PC-3 (cell line): ENCODE data around the gene TUBB. TPM values are rescaled to one million over a fixed set of nuclear protein-coding genes. Genes with fewer than 3 reads are reported as not detected.

Experiments used
- ATAC-seq: fragments of 200-7000 bp; cut with Tn5 transposase; 2 replicates; pipeline ENCODE4 v1.9.1; 2020; ENCODE audit warnings: mild to moderate bottlenecking, moderate library complexity
- BruUV-seq: library from RNA; stranded (reverse); fragments of 400-500 nt; replicated peaks from 2 replicates; lab custom pipeline; 2021; lab: Mats Ljungman, UMichigan
- CTCF ChIA-PET: fragments of 300-600 bp; sonication (Branson Sonifier 250); formaldehyde crosslinking; loops from one replicate; lab custom pipeline; 2022; ENCODE audit warnings: antibody characterized with exemption; lab: Charles Lee
- POLR2A ChIA-PET: fragments of 300-600 bp; sonication (Branson Sonifier 250); formaldehyde crosslinking; loops from one replicate; lab custom pipeline; 2022; ENCODE audit warnings: antibody characterized with exemption; ENCODE audit not compliant: unreplicated experiment; lab: Charles Lee
- DNase-seq: peaks from one replicate; pipeline ENCODE4 v3.0.0-alpha.2; 2015
- H2AFZ ChIP-seq: fragments of 300-600 bp; sonication (generic); 2 replicates; pipeline ENCODE4 v1.6.0; 2016; ENCODE audit warnings: antibody characterized with exemption, low read length
- H3F3A ChIP-seq: fragments of 300-600 bp; sonication (generic); one replicate; pipeline ENCODE4 v1.6.0; 2017; ENCODE audit warnings: antibody characterized with exemption, low read length, control low read depth, mild to moderate bottlenecking; ENCODE audit not compliant: unreplicated experiment
- H3K27ac ChIP-seq: fragments of 300-600 bp; sonication (generic); 2 replicates; pipeline ENCODE4 v1.5.1; 2016; ENCODE audit warnings: mild to moderate bottlenecking, low read length
- H3K27me3 ChIP-seq: fragments of 300-600 bp; sonication (generic); 2 replicates; pipeline ENCODE4 v1.6.1; 2016; ENCODE audit warnings: low read length, mixed read lengths
- H3K36me3 ChIP-seq: fragments of 300-600 bp; sonication (generic); 2 replicates; pipeline ENCODE4 v1.6.1; 2016; ENCODE audit warnings: low read depth, mixed run types, low read length, mixed read lengths
- H3K4me1 ChIP-seq: fragments of 300-600 bp; sonication (generic); 2 replicates; pipeline ENCODE4 v1.5.1; 2016; ENCODE audit warnings: low read length; ENCODE audit not compliant: insufficient read depth
- H3K4me2 ChIP-seq: fragments of 300-600 bp; sonication (generic); 2 replicates; pipeline ENCODE4 v1.6.0; 2016; ENCODE audit warnings: low read length
- H3K4me3 ChIP-seq: fragments of 300-600 bp; sonication (generic); 2 replicates; pipeline ENCODE4 v1.5.1; 2016; ENCODE audit warnings: mild to moderate bottlenecking, low read length, mixed read lengths
- H3K79me2 ChIP-seq: fragments of 300-600 bp; sonication (generic); 2 replicates; pipeline ENCODE4 v1.6.1; 2017; ENCODE audit warnings: low read length, mixed read lengths
- H3K9ac ChIP-seq: fragments of 300-600 bp; sonication (generic); 2 replicates; pipeline ENCODE4 v1.6.0; 2016; ENCODE audit warnings: mild to moderate bottlenecking, low read length
- H3K9me2 ChIP-seq: fragments of 300-600 bp; sonication (generic); replicated peaks from 2 replicates; pipeline ENCODE4 v1.6.1; 2016; ENCODE audit warnings: mixed run types, low read length, mixed read lengths
- H3K9me3 ChIP-seq: fragments of 300-600 bp; sonication (generic); 2 replicates; pipeline ENCODE4 v1.6.1; 2016; ENCODE audit warnings: low read length, mixed read lengths
- H4K20me1 ChIP-seq: fragments of 300-600 bp; sonication (generic); 2 replicates; pipeline ENCODE4 v1.6.1; 2016; ENCODE audit warnings: low read length, mixed read lengths
- CTCF ChIP-seq: fragments of 300-600 bp; sonication (generic); conservative IDR thresholded peaks from 2 replicates; pipeline ENCODE4 v1.5.1; 2017; ENCODE audit warnings: antibody characterized with exemption, low read depth, mild to moderate bottlenecking, low read length
- EZH2 ChIP-seq: fragments of 300-600 bp; sonication (generic); IDR thresholded peaks from one replicate; pipeline ENCODE4 v1.6.1; 2017; ENCODE audit warnings: antibody characterized with exemption, mild to moderate bottlenecking, low read length; ENCODE audit not compliant: unreplicated experiment
- EZH2phosphoT487 ChIP-seq: fragments of 300-600 bp; sonication (generic); IDR thresholded peaks from 2 replicates; pipeline ENCODE4 v1.6.1; 2018; ENCODE audit warnings: mild to moderate bottlenecking, antibody characterized with exemption, low read length, borderline replicate concordance
- intact Hi-C: fragments of 100-400 bp; cut with micrococcal nuclease; formaldehyde crosslinking; loops from 2 replicates; pipeline ENCODE4 v1.9.0; 2023
- total RNA-seq: library from RNA; depleted of rRNA; stranded (reverse); fragments of >200 nt; gene quantifications from 2 replicates; pipeline ENCODE4 v1.2.3, GENCODE V29; 2014

The TUBB gene
- total RNA-seq, 1 experiment from 2014 or later: 1,398 TPM

- Histone ChIP-seq H3K36me3 (no peaks in the 10 kb centered on the region), H3K4me1 (peaks cover 47% of the 10 kb centered on the region), H3K79me2 (peaks cover 41% of the 10 kb centered on the region), H4K20me1 (no peaks in the 10 kb centered on the region), H3K9me2 (no peaks in the 10 kb centered on the region), H3K27ac (peak within 1 kb of the TSS; percentile 47), H3K27me3 (no peaks in the 10 kb centered on the region), H3K9ac (peak within 1 kb of the TSS; percentile 74), H3K9me3 (no peaks in the 10 kb centered on the region), H3K4me3 (peak within 1 kb of the TSS; percentile 81), H3F3A (no peaks in the 10 kb centered on the region), H2AFZ (peak within 1 kb of the TSS; percentile 91), H3K4me2 (peak within 1 kb of the TSS; percentile 90)
- POLR2A ChIA-PET: interaction anchor here (0.6 to 1.0 kb wide), 3 partner anchors 26 to 53 kb away, joined by 5 to 16 read pairs (median 6); partner anchors contain the start of genes FLOT1 and MDC1
- intact Hi-C loops: no loop called here
- BruUV-seq: no TSS peak
- CTCF ChIA-PET: interaction anchor here (1.0 kb wide), 1 partner anchor 27 kb away, joined by 3 read pairs; the partner anchor contains the start of gene MDC1
- ATAC-seq (peak; percentile 39), DNase-seq (peak; percentile 88)
- TF ChIP-seq CTCF (no peak), EZH2 (no peak), EZH2phosphoT487 (no peak)
These were observed 29.5 kb upstream of the TUBB start, which contains the start of gene NRM for GRCh38 chr6:30690403-30691207. NRM (minus strand) TSS chr6:30690984; CDS start chr6:30690974, 10 bp downstream.

GRCh38 chr6:30691208-30691847, 28.8 kb upstream of the TUBB start:
- no TSS peak for BruUV-seq
- H3K4me3 ChIP-seq: peak overlapping the region; percentile 81
- no peak for DNase-seq
- H3K4me1 ChIP-seq: peaks cover 42% of the 10 kb centered on the region
- CTCF ChIA-PET: interaction anchor here (0.5 to 1.0 kb wide), 2 partner anchors 26 to 131 kb away, joined by 3 to 7 read pairs; partner anchors contain the start of gene MDC1
- H3K27ac ChIP-seq: peak overlapping the region; percentile 29; the same call in 1 of the 2 replicates
- H4K20me1 ChIP-seq: no peaks in the 10 kb centered on the region
- H3F3A ChIP-seq: no peaks in the 10 kb centered on the region
- H3K27me3 ChIP-seq: no peaks in the 10 kb centered on the region
- H3K9me3 ChIP-seq: no peaks in the 10 kb centered on the region
- H3K36me3 ChIP-seq: no peaks in the 10 kb centered on the region
- peak overlapping the region; percentile 74 for H3K9ac ChIP-seq
- H3K4me2 ChIP-seq: peak overlapping the region; percentile 90
- ATAC-seq: no peak
- intact Hi-C loops: no loop called here
- POLR2A ChIA-PET: interaction anchor here (0.6 to 1.0 kb wide), 2 partner anchors 26 to 37 kb away, joined by 6 to 9 read pairs; partner anchors contain the start of gene MDC1
- peaks cover 33% of the 10 kb centered on the region for H3K79me2 ChIP-seq
- H2AFZ ChIP-seq: peak overlapping the region; percentile 91
- no peaks in the 10 kb centered on the region for H3K9me2 ChIP-seq
- TF ChIP-seq EZH2: no peak
- TF ChIP-seq EZH2phosphoT487: no peak
- TF ChIP-seq CTCF: no peak
